Osteocyte (in vitro differentiated cells): Measurements from ENCODE around the gene KPTN. TPM values are rescaled to one million over a fixed set of nuclear protein-coding genes. Genes with fewer than 3 reads are reported as not detected.

Experiments
- DNase-seq: peaks from one replicate; pipeline ENCODE4 v3.0.0; 2021; ENCODE audit warnings: mixed read lengths; ENCODE audit not compliant: unreplicated experiment; ENCODE audit errors: extremely low spot score
- H3K27ac Mint-ChIP-seq: one replicate; pipeline ENCODE4 v1.8.0; 2021; ENCODE audit warnings: mild to moderate bottlenecking, mixed read lengths; ENCODE audit not compliant: unreplicated experiment
- H3K27me3 Mint-ChIP-seq: one replicate; pipeline ENCODE4 v1.8.0; 2021; ENCODE audit warnings: mixed read lengths; ENCODE audit not compliant: unreplicated experiment
- H3K36me3 Mint-ChIP-seq: one replicate; pipeline ENCODE4 v1.8.0; 2021; ENCODE audit warnings: mixed read lengths; ENCODE audit not compliant: unreplicated experiment
- H3K4me1 Mint-ChIP-seq: one replicate; pipeline ENCODE4 v1.8.0; 2021; ENCODE audit warnings: mixed read lengths; ENCODE audit not compliant: unreplicated experiment
- H3K4me3 Mint-ChIP-seq: one replicate; pipeline ENCODE4 v1.8.0; 2021; ENCODE audit warnings: mild to moderate bottlenecking, moderate library complexity, mixed read lengths; ENCODE audit not compliant: unreplicated experiment
- H3K9me3 Mint-ChIP-seq: one replicate; pipeline ENCODE4 v1.8.0; 2021; ENCODE audit warnings: mixed read lengths; ENCODE audit not compliant: unreplicated experiment
- CTCF ChIP-seq: fragments of 200-600 bp; sonication (generic); IDR thresholded peaks from 2 replicates; pipeline ENCODE4 v1.5.0; 2021; ENCODE audit warnings: antibody characterized with exemption, mild to moderate bottlenecking, moderate library complexity
- total RNA-seq: library from RNA; stranded (reverse); gene quantifications from 2 replicates; pipeline ENCODE4 v1.2.1, GENCODE V29; 2021

Gene KPTN
- total RNA-seq, 1 donor from 2014 or later, result 14.5 TPM

- TF ChIP-seq CTCF, result no peak
- H3K36me3 Mint-ChIP-seq, result no peaks in the 10 kb centered on the region
- no peaks in the 10 kb centered on the region for H3K9me3 Mint-ChIP-seq
- no peak for DNase-seq
- H3K4me3 Mint-ChIP-seq, result no peak overlapping the region
- peaks cover 3% of the 10 kb centered on the region for H3K27me3 Mint-ChIP-seq
- H3K4me1 Mint-ChIP-seq, result peaks cover 5% of the 10 kb centered on the region
- no peak overlapping the region for H3K27ac Mint-ChIP-seq
Measured at GRCh38 chr19:47476438-47476972, 7.5 kb downstream of the KPTN start.

- no peak for DNase-seq
- no peak for TF ChIP-seq CTCF
- Mint-ChIP-seq H3K4me3 (no peak overlapping the region), H3K36me3 (no peaks in the 10 kb centered on the region), H3K9me3 (no peaks in the 10 kb centered on the region), H3K27ac (no peak overlapping the region), H3K4me1 (peaks cover 7% of the 10 kb centered on the region), H3K27me3 (peaks cover 12% of the 10 kb centered on the region)
Measured at GRCh38 chr19:47475465-47475864, 8.6 kb downstream of the KPTN start.

DNA sequence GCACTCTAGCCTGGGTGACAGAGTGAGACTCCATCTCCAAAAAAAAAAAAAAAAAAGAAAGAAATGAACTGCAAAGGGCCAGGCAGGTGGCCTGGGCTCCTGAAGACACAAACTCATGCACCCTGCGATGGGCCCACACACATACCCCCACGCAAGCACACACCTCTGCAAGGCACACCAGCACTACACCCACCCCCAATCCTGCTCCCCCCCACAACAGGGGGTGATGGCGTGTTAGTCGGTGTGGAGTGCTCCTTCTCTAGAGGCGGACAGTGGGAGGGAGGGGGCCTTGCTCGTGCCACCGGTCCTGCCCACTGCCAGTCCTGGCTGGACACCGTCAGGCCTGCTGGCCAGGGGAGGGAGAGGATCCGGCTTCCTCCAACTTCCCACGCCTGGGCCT, 10.7 kb downstream of the KPTN start:
- Mint-ChIP-seq H3K36me3 (no peaks in the 10 kb centered on the region), H3K4me3 (no peak overlapping the region), H3K9me3 (no peaks in the 10 kb centered on the region), H3K27me3 (peaks cover 25% of the 10 kb centered on the region), H3K27ac (no peak overlapping the region), H3K4me1 (peaks cover 5% of the 10 kb centered on the region)
- no peak for TF ChIP-seq CTCF
- no peak for DNase-seq

DNA sequence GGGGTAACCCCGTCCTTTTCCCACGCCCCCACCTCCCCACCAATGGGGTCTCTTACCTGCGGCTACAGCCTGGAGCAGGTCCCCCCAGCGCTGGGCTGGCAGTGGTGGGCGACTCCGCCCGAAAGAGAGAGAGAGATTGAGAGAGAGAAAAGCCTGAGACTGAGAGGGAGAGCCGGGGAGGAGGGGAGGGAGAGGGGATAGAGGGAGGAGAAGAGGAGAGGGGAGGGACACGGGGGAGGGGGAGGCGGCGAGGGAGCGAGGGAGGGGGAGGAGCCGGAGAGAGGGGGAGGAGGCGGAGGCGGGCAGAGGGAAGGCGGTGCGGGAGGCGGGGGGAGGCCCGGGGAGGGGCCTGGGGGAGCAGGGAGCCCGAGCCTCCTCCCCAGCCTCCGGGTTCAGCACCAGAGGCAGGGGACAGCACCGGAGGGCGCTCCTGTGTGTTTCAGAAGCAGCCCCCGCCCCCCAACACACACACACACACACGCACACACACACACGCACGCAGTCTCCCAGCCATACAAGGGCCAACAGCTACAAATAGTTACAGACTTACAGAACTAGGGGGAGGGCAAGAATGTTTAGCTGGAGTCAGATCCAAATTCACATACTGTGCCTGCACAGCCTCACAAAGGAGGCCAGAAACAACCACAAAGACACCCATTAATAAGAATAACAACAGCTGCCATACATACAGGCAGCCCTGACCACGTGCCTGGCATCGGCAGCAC, 12.1 kb downstream of the KPTN start, which contains the start of gene SLC8A2:
Gene SLC8A2 (minus strand): TSS at position 161 of the 725 bp plus-strand sequence. CDS start 5,490 bp downstream, outside the sequence.
- Mint-ChIP-seq H3K4me1 (peaks cover 5% of the 10 kb centered on the region), H3K27ac (no peak within 1 kb of the TSS), H3K36me3 (no peaks in the 10 kb centered on the region), H3K4me3 (no peak within 1 kb of the TSS), H3K9me3 (no peaks in the 10 kb centered on the region), H3K27me3 (peaks cover 31% of the 10 kb centered on the region)
- TF ChIP-seq CTCF, result no peak
- DNase-seq, result peak; percentile 90

DNA sequence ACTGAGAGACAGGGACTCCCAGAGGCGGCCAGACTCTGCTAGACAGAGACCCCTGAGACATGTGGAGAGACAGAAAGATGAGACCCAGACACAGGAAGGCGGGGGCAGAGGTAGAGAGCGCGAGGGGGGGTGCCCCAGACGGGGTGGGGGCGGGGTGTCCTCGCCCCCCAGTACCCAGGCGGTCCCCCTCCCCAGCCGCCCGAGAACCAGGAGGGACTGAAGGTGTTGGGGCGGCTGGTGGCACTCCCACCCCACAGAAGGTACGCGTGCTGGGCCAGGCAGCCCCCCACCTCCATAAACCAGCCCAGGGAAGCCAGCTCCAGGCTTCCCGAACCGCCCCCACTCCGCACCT, 12.7 kb downstream of the KPTN start:
- TF ChIP-seq CTCF, result no peak
- peaks cover 31% of the 10 kb centered on the region for H3K27me3 Mint-ChIP-seq
- no peak overlapping the region for H3K4me3 Mint-ChIP-seq
- H3K27ac Mint-ChIP-seq, result no peak overlapping the region
- H3K36me3 Mint-ChIP-seq, result no peaks in the 10 kb centered on the region
- no peaks in the 10 kb centered on the region for H3K9me3 Mint-ChIP-seq
- no peak for DNase-seq
- H3K4me1 Mint-ChIP-seq, result peaks cover 5% of the 10 kb centered on the region
